VCaP (cell line): Measurements from ENCODE around the gene GGA3.
A peak's percentile ranks its signal among the peaks of the same experiment; 100 is the strongest.

Experiments
- H3K27ac ChIP-seq: fragments of 450-650 bp; 2 replicates; pipeline ENCODE4 v1.5.1; 2017
- TF ChIP-seq, protein P1 (sequence below): fragments of 450-650 bp; conservative IDR thresholded peaks from 2 replicates; pipeline ENCODE4 v1.5.1; 2017; ENCODE audit warnings: mild to moderate bottlenecking, moderate library complexity

Gene GGA3

DNA sequence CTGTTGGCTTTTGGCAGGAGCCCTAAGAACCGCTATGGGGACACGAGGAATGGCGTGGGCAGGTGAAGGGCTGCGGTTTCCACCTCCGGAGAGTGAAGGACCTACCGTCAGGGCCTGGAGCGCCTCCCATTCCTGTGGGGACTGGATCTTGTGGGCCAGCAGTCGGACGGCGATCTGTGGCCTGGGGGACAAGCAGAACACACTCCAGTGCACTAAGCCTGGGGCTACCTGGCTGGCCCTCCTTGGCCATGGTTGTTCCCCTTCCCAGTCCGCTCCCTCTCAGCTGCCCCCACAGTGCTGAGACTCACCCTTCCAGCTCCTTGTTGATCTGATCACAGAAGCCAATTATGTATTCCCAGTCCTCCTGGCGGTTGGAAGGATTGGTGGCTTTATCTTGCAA, 15.0 kb downstream of the GGA3 start:
- no peak overlapping the region for H3K27ac ChIP-seq
- TF ChIP-seq, protein P1, sequence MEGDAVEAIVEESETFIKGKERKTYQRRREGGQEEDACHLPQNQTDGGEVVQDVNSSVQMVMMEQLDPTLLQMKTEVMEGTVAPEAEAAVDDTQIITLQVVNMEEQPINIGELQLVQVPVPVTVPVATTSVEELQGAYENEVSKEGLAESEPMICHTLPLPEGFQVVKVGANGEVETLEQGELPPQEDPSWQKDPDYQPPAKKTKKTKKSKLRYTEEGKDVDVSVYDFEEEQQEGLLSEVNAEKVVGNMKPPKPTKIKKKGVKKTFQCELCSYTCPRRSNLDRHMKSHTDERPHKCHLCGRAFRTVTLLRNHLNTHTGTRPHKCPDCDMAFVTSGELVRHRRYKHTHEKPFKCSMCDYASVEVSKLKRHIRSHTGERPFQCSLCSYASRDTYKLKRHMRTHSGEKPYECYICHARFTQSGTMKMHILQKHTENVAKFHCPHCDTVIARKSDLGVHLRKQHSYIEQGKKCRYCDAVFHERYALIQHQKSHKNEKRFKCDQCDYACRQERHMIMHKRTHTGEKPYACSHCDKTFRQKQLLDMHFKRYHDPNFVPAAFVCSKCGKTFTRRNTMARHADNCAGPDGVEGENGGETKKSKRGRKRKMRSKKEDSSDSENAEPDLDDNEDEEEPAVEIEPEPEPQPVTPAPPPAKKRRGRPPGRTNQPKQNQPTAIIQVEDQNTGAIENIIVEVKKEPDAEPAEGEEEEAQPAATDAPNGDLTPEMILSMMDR: no peak

DNA sequence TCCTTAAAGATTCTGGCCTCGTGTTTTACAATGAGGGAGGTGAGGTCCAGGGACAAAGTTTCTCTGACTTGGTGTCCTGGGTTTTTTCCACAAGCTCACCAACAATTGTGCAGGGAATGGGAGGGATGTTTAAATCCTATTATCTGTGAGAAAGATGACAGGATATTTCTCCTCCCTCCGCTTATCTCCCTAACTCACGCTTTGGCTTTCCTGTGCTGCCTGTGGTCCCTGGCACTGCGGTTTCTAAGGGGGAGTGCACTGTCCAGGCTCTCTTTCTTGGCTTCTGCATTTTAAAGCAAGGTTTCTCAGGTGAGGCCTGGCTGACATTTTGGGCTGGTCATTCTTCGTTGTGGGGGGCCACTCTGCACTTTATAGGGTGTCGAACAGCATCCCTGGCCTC, 16.4 kb downstream of the GGA3 start:
- peak overlapping the region; percentile 39 for H3K27ac ChIP-seq
- TF ChIP-seq, protein P1: no peak

DNA sequence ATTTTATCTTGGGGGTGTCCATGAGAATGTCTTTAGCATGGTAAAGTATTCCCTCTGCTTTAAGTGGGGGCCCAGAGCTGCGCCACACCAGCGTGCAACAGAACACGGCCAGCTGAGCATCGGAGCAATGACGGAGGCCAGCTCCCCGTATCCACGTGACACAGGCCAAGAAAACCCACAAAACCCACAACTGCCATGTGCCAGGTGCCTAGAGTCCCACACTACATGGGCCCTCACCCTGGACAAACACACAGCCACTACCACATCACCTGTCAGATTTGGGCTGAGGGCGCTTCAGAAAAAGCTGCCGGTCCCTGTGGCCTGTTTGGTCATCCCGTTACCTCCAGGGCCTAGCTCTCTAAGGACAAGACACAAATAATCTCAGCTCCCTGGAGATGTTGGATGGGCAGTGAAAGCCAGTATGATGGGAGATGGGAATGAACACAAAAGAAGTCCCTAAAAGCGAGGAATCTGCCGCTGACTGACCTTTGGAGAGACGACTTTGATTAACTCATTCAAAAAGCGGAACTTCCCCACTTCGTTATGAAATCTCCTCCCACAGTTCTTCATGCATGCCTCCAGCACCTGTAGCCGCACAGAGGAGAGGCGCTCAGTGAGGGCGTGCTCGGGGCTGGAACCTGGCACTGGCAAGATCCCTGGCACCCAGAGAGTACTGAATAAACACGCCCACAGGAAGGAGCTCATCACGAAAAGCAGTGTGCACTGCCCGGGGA, 17.1 kb downstream of the GGA3 start:
- H3K27ac ChIP-seq: peak overlapping the region; percentile 39; the same call in 1 of the 2 replicates
- TF ChIP-seq, protein P1: no peak

DNA sequence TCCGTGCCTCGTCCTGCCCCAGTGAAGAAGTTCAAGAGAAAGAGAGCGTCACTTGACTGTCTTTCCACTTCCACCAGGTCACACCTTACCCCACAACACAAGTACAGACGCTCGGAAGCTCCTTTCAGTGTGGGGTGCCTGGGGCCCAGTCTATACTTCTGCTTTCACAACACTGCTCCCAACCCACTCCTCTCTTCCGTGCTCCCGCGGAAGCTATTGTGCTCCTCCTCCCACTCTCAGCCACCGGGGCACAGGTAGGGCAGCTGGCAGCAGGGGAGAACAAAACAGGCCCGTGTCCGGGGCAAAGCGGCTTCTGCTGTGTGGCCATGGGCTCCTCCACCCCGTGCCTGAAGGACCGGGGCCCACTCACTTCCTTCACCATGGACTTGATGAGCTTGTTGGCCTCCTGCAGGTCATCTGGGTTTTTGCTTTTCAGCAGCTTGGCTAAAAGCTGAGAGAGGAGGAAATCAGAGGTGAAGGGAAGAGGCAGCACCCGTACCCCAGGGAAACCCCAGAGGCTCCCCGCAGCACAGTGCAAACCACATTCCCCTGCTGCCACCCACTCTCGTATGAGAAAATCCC, 18.9 kb downstream of the GGA3 start:
- no peak overlapping the region for H3K27ac ChIP-seq
- TF ChIP-seq, protein P1: no peak

DNA sequence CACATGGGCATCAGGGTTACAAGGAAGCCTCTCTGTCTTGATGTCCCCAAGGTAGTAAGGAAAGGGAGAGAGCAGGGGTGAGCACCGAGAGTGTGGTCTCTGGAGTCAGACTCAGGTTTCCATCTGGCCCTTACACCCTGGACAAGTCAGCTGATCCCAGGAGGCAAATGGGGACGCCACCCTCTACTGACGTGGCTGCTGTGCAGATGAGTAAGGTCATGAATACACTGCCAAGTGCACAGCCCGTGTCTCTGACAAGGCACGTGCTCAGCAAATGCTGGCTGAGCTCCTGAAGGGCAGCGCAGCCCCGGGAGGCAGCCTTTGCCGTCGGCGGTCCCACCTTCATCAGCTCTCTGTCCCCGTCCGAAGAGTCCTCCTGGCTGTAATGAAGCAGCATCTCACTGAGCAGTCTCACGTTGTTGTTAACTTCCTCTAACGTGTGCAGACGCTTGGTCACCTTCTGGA, 19.4 kb downstream of the GGA3 start:
- H3K27ac ChIP-seq: no peak overlapping the region

DNA sequence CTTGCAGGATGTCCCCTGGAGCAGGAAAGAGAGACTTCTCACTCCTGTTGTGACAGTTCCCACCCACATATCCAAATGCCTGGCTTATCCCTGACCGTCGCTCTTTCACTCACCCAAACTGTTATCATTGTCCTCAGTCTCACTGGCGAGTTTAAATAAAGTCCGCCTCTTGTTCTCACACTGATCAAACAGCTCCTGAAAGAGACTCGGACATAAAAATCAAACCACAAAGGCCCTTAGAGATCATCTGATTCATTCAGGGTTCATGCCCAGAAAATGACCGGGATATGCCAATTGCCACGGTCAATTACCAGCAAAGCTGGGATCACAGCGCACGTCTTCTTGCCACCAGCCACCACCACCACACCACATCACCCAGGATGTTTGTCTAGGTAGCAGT, 19.9 kb downstream of the GGA3 start:
- H3K27ac ChIP-seq: no peak overlapping the region
- TF ChIP-seq, protein P1: no peak

More for the DNA sequence above, 19.4 kb downstream of the GGA3 start:
- TF ChIP-seq, protein P1: no peak

DNA sequence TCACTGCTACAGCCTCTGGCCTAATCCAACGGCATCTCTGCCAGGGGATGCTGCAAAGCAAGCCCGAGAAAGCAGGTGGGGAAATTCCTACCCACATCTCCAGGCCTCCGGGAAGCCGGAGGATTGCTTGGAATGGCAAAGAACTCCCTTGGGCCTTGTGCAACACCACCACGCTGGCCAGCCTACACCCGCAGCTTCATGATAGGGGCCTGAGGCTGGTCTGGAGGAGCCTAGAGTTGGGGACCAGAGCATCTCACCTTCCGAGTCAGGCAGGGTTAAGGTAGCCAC, 20.3 kb downstream of the GGA3 start:
- TF ChIP-seq, protein P1: no peak
- H3K27ac ChIP-seq: no peak overlapping the region
